GM21825 (cell line): Measurements from ENCODE around the gene ZMYND10.
"Not testable (repeated sequence)": the region's sequence is repeated elsewhere in the genome, so short reads cannot be mapped to it uniquely, and the experiment has no call there.

ENCODE experiments used
- ATAC-seq: cut with Tn5 transposase; IDR thresholded peaks from one replicate; pipeline ENCODE4 v1.9.1; 2021; ENCODE audit warnings: mild to moderate bottlenecking, moderate library complexity; ENCODE audit not compliant: unreplicated experiment

Gene ZMYND10

DNA sequence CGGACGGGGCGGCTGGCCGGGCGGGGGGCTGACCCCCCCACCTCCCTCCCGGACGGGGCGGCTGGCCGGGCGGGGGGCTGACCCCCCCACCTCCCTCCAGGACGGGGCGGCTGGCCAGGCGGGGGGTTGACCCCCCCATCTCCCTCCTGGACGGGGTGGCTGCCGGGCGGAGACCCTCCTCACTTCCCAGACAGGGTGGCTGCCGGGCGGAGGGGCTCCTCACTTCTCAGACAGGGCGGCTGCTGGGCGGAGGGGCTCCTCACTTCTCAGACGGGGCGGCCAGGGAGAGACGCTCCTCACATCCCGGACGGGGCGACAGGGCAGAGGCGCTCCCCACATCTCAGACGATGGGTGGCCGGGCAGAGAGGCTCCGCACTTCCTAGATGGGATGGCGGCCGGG lies 33.5 kb downstream of the ZMYND10 start:
- ATAC-seq: not testable (repeated sequence)

- ATAC-seq: no peak
These were observed 40.9 kb downstream of the ZMYND10 start for GRCh38 chr3:50304601-50305000.

GRCh38 chr3:50303013-50303815 lies 42.3 kb downstream of the ZMYND10 start, which contains the start of gene HYAL1:
Gene HYAL1, minus strand, starts transcription at chr3:50303574. Its CDS starts 618 bp downstream, at chr3:50302956.
- ATAC-seq: no peak

DNA sequence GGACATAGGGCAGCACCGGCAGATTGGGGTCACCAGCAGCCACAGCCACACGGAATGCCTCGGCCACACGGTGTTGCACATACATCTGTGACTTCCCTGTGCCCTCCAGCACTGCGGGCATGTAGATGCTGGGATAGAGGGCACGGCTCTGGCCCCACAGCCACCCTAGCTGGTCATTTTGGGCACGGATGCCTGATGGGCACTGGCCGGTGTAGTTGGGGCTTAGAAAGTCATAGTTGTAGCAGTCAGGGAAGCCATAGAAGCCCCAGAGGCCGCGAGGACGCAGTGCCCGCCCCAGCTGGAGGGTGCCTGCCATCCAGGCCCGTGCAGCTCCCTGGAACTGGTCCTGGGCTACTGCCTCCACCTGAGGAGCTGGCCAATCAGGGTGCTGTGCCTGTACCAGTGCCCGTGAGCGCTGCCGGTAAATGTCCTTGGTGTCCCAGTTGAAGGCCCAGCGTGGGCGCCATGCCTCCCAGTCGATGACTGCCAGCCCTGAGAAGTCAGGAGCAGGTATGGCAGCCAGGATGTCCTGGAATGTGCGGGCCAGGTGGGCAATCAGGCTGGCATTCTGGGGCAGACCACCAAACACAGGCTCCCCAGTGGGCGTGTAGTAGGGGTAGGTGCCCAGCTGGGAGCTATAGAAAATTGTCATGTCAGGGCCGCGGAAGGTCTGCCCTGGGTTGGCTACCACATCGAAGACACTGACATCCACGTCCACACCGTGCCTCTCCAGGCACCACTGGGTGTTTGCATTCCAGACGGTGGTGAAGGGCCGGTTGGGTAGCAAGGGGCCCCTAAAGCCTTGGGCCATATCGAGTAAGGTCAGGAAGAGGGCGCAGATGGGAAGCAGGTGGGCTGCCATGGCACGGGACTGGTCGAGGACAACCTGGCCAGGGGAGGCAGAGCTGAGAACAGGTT lies 43.2 kb downstream of the ZMYND10 start:
- ATAC-seq: no peak

GRCh38 chr3:50300681-50301254 lies 44.8 kb downstream of the ZMYND10 start:
- ATAC-seq: no peak

DNA sequence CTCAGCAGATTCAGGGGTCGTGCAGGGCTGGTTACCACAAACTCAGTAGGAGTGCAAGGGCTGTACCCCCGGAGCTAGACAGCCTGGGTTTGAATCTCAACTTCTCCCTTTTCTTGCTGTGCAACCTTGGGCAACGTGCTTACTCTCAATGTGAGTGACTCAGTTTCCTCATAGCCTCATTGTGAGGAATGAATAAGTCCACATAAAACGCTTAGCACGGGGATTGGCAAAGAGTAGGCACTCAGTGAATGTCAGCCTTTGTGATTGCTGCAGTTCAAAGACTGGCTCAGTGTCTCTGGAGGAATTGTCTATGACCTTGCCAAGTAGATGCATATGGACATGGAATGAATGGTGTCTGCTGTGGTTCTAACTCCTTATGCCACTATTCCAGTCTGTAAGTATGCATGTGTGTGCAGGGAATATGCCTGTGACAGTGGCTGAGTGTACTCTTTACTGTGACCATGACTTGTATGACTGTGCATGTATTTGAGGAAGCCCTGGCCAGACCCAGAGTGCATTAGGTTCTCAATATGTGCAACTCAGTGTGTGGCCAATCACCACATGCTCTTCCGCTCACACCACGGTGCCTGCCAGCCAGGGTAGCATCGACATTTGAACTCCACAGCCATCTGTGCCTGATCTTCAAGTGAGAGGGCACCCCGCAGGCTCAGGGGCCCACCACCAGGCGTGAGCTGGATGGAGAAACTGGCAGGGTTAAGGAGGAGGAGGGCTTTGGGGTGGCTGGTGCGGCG lies 45.4 kb downstream of the ZMYND10 start:
- no peak for ATAC-seq

DNA sequence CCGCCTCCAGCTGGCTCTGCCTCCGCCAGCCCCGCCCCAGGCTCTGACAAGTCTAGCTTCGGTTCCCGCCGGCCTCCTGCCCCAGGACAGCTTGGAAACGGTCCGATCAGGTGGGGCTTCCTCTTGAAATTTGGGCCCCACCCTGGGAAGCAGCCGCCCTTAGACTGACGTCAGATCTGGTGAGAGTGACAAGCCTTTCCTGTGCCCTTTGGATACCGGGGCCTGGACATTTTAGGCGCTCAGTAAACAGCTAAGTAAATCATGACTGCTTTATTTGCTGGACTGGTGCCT lies 45.9 kb downstream of the ZMYND10 start:
- ATAC-seq: no peak

GRCh38 chr3:50298836-50299637 lies 46.5 kb downstream of the ZMYND10 start, which contains the start of the genes HYAL3 and NAA80:
Gene HYAL3, minus strand, starts transcription at chr3:50299405. Its CDS starts 3,803 bp downstream, at chr3:50295602.
Gene NAA80, minus strand, starts transcription at chr3:50299405. Its CDS starts 1,942 bp downstream, at chr3:50297463.
- ATAC-seq: peak; percentile 82

GRCh38 chr3:50297896-50298725 lies 47.4 kb downstream of the ZMYND10 start:
- ATAC-seq: no peak

DNA sequence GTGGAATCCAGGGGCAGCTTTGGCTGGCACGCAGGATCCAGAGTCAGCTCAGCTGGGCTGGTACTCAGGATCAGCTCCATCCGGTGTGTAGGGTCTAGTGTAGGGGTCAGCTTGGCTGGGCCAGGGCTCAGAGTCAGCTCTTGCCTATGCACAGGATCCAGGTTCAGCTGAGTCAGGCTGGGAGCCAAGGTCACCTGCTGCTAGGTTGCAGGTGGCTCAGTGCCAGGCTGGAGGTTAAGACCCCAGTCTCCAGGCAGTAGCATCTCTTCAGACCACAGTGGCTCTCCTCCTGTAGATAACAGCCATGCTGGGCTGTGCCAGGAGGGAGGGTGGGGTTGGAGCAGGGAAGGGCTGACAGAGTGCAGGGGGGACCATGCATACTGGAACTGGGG lies 48.2 kb downstream of the ZMYND10 start:
- ATAC-seq: no peak

DNA sequence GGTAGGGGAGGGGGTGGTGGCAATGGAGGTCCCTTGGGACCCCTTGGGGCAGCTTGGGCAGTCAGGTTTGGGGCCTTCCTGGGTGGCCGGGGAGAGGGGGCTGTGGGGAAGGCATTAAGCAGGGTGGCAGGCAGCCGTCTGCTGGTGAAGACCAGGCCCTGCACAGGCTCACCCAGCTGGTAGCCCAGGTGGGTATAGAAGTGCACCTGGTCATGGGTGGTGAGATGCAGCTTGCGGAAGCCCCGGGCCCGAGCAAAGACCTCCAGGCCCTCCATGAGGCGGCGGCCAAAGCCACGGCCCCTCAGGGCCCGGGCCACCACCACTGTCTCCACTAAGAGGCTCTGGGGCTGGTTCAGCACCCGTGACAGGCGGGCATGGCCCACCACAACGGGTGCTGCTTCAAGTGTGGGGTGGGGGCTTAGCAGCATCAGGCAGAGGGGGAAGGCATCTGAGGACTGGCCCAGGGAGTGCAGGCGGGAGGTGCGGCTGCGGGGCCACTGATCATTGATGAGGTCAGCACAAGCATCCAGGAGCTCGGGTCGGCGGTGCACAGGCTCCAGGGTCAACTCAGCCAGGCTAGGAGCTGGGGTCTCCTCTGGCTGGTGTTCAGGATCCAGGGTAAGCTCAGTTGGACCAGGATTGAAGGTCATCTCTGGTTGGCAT lies 48.7 kb downstream of the ZMYND10 start:
- ATAC-seq: no peak

DNA sequence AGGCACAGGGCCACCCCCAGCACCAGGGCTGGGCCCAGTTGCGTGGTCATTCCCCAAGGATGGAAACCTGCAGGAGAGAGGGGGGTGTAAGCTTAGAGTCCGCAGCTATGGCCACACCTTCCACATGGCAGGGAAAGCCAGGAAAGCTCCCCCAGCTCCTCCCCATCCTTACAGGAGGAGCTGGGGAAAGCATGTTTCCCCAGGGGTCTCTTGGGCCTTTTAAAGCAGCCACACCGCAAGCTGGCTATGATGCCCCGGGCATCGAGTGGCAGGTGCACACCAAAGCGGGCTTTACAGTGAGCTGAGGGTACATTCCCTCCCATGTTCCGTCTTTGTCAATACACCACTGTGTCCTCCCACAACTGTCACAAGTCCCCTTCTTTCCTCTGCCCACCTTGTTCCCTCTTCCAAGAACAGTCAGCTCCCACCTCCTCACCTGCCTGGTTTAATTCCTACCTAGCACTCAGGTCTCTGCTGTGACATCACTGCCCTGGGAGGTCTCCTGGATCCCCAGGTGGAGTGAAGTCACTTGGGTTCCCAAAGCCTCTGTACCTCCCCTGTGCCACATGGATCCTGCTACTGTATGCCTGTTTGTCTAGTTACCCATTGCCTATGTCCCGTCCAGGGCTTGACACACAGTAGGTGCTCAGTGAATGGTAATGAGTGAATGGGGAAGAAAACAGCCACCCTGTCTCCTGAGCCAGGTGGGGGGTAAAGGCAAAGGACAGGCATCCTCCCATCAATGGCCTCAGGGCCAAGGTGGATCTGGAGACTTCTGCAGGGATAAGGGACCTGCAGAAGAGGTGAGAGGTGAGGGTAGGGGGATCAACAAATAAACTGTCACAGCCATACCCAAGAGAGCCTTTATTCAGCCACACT lies 49.7 kb downstream of the ZMYND10 start:
- no peak for ATAC-seq

DNA sequence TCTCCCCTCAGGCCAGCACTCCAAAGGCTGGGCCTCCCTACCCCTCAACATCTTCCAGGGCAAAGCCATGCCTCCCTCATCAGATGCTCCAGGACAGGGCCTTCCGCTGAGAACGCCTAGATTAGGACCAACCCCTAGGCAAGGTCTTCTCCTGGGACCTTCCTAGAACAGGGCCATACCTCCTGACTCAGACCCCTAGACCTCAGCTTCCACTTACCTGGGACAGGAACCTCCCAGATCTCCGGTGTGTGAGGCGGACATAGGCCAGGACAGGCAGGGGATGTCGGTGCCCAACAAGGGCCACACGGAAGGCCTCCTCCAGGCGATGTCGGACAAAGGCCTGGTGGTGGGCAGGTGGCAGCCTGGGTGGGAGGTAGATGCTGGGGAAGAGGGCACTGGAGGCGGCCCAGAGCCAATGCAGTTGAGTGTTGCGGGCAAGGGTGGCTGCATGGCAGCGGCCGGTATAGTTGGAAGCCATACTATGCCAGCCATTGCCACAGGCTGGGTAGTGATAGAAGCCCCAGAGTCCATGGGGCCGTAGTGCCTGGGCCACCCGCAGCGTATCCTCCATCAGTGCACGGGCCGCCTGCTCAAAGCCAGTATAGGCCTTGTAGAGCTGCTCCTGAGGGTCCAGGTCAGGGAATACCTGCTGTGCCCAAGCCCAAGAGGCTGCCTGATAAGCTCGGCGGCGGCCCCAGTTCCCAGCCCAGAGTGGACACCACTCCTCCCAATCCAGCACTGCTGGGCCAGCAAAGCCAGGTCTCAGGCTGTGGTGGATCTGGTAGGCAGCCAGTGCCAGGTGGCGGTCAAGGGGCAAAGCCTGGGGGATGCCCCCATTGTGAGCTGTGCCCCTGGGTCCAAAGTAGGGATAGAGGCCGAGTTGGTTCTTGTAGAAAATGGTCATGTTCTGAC lies 50.8 kb downstream of the ZMYND10 start:
- ATAC-seq: no peak

GRCh38 chr3:50294089-50294488 lies 51.4 kb downstream of the ZMYND10 start:
- no peak for ATAC-seq

GRCh38 chr3:50293079-50293801 lies 52.3 kb downstream of the ZMYND10 start:
- no peak for ATAC-seq
